GM21825 (cell line): Measurements from ENCODE around the gene NIPAL3.

Source experiments
- ATAC-seq: cut with Tn5 transposase; IDR thresholded peaks from one replicate; pipeline ENCODE4 v1.9.1; 2021; ENCODE audit warnings: mild to moderate bottlenecking, moderate library complexity; ENCODE audit not compliant: unreplicated experiment

The NIPAL3 gene

DNA sequence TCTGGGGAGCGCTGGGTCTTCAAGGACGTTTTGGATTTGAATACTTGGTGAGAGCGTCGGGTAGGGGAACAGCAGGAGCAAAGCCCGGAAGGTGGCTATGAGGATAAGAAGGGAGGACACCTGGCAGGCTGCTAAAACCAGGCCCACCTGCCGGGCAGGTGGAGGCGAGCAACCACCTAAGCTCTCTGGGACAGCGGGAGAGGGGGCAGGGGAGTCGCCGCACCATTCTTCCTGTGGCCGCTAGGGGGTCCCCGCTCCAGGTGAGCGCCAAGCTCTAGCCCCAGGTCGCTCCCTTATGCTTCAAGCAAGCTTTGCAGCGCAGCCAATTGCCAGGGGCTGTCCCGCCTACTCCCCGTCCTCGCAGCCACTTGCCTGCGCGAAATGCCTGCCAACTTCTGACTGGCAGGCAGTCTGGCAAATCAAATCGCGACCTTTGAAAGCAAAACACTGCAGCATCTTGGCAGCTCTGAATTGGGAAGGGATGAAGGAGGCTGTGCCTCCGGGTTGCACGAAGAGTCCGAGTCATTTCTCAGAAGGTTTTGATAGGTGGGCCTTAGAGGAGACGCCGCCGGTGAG is at the start of gene NIPAL3:
Gene NIPAL3, plus strand, starts transcription at position 469 of the 576 bp plus-strand sequence. CDS start 3,746 bp downstream, outside the sequence.
- ATAC-seq: peak; percentile 91

DNA sequence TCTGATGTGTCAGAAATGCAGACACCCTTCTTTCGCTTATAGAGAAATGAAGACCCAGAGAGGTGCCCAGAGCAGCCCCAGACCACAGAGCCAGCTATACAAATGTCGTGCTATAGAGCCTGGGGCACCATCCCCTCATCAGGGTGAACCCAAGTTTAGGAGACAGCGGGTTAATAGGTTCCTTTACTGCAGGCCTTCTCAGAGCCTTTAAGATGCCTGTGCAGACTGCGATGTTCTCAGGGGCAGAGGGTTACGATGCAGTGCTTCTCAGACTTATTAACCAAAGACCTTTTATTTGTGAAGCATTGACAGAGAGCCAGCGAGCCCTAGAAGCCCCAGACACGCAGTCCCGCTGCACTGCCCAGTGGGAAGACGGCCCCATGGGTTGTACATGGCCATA is 48.9 kb upstream of the NIPAL3 start:
- ATAC-seq: no peak

DNA sequence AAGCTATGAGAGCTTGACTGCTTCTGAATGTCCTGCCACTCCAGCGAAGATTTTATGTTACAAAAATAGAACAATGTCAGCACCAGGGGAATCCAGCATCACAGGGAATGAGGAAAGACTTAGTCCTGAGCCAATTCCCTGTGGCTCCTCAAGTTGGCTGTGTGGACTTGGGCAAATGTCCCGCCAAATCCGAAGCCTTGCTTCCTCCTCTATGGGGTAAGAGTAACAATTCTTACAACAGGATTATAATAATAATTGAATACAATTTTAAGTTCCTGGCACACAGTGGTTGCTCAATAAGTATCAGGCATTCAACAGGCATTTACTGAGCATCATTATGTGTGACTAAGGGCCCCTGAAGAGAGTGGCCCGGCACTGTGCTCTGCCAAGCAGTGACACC is 46.4 kb upstream of the NIPAL3 start:
- no peak for ATAC-seq

DNA sequence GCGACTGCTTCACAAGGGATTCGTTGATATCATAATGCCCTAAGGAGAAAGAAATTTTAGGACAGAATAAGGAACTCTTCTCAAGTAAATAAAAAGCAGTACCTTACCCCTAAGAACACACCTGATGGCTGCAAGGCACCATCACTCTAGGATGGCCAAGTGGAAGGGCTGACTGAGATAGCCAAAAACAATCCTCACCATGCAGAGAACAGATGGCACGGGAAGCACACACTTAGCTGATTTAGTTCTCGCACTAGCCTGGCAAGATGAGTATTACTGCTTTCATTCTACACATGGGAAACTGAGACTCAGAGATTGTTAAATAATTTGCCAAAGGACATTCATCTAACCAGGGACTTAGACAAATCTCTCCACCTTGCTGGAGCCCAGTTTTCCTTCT is 45.8 kb upstream of the NIPAL3 start:
- no peak for ATAC-seq

DNA sequence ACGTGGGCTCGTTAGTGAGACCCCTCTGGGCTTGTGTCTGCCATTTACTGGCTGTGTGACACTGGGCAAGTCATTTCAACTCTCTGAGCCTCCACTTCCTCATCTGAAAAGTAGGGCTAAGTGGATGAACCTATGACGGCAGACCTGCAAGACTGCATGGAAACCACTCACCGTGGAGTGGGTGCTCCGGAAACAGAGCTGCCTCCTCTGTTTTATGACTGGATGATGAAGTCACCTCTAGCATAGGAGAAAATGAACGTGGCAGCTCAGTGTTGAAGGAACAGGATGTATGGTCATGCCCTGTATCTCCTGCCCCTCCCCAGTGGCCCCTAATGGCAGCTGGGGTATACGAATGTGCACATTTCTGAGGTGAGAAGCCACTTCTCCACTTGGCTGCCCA is 42.6 kb upstream of the NIPAL3 start:
- ATAC-seq: no peak

DNA sequence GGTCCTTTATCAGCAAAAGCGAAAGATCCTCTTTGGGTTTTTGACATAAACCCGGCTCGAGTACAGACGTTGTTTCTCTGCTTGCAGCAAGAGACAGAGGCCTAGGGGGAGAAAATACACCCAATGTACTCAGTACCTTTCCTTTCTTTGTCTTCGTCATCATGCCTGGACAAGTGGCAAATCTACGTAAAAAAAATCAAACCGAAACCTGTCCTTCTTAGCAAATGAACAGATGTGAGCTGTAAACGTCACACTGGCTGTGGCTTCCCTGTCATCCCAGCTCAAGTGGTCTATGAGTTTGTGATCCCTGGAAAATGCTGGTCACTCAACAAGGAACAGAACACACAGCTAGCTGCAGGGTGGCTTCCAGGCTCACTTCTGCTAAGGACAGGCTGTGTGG is 41.9 kb upstream of the NIPAL3 start:
- no peak for ATAC-seq

DNA sequence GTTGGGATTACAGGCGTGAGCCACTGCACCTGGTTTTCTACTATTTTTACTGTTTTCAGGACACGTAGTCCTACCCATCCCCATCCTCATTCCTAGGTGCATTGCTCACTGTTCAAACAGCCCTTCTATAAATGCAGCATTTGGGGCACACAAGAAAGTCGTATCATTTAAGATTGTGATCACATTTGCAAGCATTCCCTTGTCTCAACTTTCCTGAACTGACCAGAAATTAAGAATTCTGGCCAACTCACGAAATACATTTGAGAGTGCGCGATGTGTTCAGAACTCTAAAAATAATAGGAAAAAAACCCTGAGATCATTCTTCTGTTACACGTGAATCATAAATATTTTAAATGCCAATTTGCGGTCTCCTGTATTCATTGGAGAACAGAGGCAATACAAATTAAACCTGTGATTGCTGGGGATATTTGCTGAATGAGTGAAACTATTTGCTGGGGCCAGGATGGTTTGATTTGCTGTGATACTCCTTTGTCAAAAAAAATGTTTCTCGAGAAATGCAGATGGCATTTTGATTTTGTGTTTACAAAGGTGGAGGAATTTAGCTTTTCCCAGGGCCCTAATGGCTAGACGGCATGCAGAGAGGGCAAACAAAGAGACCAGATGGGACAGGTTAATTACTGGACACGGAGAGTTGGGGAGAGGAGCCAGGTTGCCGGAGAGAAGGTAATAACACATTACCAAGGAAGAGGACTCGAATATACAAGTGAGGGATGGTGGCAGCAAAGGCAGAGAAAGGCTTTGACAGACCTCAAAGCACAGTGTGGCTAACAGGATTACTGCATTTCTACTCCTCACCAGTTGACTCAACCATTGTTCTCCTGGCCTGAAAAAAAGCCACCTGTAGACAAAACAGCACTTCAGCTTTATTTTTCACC is 40.5 kb upstream of the NIPAL3 start:
- no peak for ATAC-seq

DNA sequence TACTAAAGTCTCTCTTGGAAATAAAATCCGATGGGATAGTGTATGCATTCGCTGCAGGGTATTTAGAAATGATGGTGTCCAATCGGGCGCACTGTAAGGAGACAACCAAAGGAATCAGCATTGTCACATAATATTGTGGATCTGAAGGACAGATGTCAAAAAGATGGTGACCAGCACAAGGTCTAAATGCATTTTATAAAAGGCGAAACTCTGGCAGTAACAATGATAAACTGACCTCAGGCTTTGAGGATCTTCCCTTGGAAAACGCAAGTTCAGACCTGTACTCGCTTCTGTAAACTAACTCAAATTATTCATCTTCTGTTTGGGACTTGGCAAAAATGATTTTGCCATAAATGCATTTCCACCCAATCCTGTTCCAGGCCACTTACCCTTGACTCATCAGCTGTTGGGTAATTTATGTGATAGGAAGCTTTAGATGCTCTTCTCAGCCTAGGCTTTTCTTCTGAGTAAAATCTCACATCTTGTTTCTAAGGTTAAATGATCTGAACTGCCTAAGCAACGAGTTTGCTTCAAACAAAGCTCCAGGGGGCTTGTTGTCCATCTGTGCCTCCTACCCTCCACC is 35.8 kb upstream of the NIPAL3 start:
- no peak for ATAC-seq

DNA sequence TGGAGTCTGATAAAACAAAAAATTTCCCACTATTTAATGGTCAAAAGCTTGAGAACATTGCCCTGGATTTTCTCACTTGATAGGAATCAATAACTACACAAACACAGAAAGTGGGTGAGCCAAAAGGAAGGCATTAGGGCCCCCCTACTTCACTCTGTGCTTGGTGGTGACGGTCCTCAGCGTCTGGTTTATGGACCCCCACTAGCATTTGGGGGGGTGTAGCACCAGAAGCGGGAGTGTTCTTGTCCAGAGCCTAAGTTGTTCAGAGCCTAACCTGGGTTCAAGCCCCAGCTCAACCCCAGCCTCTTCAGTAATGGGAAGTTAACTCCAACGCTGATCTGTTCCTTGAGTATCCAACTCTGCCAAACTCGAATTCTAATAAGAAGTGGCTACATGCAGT is 35.1 kb upstream of the NIPAL3 start:
- no peak for ATAC-seq

DNA sequence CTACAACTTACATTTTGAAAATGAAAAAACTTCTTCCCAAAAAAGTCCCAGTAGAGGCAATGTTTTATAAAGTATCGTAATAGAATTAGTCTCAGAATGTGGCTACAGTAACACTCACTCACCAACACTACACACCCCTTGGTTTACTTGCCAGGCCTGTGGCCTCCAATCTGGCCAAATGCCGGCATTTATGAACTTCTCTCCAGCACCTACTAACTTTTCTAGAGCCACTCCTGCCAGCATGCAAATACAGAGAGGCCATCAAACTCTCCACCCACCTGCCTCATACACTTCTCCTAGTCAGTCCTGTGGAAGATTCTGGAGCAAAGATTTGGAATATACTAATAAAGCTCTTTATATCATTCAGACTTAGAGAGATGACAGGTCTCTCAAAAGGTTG is 34.3 kb upstream of the NIPAL3 start:
- ATAC-seq: no peak

DNA sequence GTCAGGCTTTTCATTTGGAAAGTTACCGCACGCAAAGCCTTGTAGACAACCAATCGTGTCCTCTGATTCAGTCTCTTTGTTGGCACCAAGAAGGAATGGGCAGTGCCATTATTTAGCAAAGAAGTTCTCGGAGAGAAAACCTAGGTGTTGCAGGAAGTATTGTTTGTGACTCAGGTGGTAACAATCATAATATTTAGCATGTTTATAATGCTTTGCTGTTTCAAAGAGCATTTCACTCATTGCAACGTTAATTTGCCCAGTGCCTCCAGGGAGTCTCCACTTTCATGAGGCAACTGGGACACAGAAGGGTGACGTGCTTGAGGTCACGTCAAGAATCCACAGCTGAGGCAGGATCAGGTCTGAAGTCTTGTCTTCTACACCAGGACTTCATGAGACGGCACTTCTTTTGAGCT is 33.4 kb upstream of the NIPAL3 start:
- no peak for ATAC-seq

DNA sequence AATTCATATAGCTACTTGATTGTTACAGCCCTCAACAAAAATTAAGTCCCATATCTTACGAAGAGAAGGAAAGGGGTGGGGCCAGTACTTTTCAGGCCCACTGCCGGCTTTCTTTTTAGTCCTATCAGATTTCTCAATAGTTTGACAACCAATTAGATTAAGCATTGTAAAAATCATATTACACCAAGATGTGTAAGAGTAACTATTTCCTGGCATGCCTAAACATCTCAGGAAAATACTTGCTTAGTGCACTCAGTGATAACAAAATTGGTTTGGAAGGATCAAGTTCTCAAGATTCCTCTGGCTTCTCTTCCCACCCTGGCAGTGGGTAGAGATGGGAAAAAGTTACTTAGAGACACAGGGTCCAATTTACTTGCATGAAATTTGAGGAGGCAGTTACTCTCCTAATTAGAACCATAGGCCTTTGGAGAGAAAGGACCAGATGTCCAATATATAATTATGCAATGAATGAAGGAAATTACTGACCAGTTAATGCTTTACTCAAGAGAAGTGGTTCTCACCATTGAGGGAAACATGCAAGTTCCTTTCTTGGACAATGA is 32.1 kb upstream of the NIPAL3 start:
- ATAC-seq: no peak

DNA sequence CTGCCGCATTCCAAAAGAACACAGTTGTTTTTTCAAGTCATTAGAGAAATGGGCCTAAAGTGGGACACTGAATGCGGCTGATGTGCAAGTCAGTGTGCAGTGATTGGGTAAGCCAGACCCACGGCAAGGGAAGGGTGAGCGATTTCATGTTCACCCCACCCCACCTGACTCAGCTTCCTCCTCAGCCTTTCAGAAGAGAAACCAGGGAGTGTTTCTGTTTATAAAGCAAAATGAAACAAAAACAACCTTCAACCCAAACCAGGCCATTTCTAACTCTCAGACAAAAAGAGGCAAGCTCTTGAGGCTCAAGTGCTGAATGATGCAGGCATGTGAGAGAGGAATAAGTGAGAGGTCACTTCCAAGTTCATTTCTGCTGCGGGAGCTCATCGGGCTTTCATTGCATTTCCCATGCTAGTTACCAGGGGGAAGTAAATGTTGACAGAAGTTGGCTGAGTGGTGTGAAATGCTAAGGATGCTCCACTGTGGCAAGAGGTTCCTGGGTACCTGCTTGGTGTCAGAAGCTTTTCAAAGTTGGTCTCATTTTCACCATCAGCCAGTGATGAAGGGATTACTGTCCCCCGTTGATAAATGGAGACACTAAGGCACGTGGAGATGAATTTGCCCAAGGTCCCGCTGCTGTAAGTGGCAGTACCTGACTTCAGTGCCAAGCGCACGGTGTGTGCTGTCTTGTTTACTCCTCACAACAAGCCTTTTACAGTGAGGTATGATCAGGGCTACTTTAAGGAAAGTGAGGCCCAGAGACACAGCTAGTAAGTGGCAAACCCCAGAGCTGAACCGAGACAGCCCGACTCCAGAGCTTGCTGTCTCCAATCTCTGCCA is 31.1 kb upstream of the NIPAL3 start:
- ATAC-seq: peak; percentile 59

DNA sequence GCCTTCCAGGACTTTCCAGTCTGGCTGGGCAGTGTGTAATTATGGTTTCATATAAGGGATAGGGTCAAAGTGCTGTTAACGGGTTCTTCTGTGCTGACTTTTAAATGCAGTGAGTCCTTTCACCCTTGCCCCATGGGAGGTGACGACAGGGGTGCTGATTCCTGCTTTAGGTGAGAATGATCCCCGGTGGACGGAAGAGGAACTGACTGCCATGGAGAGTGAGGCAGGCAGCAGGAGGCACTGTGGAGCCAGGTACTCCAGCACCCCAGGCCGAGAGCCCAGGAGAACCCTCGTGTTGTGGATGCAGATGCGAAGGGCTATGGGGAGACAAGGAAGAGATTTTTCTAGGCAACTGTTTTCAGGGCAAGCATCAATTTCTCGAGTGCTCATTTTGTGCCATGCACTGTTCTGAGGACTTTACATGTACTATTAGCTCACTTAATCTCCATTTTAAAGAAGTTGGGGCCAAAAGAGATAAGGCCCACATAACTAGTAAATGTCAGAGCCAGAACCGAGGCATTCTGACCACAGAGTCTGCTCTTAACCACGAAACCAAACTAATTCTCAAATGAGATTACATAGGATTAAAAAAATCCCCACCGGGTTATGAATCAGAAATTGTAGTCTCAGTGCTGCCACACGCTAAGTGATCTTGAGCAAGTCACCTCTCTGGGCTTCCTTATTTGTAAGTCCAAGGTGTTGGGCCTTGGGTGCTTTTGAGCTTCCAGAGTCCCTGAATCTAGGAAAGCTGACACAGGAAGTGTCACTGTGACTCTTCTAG is 30.3 kb upstream of the NIPAL3 start:
- no peak for ATAC-seq

DNA sequence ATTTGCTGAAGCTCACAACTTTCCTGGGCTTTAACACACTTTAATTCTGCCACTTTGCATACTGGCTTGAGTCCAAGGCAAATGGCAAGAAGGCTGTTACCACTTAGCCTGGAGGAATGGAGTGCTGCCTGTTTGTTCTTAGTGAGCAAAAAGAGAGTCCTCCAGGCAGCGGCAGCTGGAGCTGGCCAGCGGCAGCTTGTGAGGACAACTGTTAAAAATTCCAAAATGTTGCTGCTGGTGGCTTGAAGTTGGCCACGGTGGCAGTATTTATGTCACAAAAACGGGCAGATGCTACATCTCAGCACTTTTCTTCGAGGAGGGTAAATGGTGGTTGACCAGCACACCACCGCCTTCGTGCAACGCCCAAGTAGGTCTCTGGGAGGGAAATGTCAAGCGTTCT is 29.4 kb upstream of the NIPAL3 start:
- no peak for ATAC-seq

DNA sequence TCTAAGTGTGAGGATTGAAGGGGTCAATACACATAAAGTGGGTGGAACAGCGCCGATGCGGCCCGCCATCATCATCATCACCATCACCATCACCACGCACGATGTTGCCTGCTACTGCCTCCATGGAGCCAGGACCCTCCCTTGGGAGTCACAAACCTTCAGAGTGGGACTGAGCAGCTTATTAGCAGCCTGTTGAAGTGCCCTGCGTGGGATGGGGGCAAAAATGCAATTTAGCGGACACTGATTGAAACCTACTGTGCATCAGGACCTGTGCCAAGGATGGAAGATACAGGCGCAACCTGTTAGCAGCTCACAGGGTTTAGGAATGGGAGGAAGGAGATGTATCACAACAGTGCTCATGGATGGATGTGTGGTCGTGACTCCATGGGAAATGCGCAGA is 28.7 kb upstream of the NIPAL3 start:
- ATAC-seq: no peak

DNA sequence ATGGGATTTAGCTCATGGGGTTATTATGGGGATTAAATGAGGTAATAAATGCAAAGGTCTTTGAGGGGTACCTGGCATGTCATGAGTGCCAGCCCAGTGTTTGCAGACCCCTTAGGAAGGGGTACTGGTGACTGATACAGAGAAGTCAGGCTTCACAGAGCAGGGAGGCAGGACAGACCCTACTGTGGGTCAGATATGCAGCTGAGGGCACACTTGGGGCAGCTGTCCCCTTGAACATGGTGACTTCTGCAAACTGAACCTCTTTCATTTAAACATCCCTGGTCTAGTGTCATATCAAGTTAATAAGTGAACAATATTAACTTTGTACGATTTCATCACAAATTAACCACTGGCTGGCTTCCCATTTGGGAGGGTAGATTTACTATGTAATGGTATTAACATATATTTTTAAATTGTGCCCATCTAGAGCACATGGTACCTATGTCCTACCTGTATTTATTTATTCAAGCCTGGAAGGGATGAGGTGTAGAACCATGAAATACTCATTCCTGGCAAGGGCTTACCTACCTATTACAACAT is 27.9 kb upstream of the NIPAL3 start:
- ATAC-seq: no peak

DNA sequence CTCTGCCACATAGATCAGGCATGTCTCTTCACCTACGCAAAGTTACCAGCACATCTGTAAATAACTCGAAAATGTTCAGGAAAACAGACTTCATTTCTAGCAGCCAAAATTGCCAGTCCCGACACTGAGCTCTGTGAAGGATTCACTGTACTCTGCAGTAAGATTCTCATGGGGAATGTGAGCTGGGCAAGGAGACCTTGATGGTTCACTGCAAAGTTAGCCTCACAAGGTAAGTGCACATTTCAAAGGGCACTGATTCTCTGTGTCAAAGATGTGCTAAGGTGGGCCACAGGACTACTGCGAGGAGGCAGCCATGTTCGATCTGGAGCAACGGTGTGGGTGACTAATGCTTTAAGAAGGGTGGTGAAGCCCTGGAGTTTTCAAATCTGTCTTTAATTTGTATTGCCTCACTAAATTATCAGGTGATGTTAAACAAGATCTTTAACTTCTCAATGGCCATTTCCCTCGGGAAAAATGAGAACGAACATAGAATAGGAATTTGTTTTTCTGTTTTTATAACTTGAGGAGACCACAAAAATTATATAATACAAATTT is 27.2 kb upstream of the NIPAL3 start:
- ATAC-seq: no peak

DNA sequence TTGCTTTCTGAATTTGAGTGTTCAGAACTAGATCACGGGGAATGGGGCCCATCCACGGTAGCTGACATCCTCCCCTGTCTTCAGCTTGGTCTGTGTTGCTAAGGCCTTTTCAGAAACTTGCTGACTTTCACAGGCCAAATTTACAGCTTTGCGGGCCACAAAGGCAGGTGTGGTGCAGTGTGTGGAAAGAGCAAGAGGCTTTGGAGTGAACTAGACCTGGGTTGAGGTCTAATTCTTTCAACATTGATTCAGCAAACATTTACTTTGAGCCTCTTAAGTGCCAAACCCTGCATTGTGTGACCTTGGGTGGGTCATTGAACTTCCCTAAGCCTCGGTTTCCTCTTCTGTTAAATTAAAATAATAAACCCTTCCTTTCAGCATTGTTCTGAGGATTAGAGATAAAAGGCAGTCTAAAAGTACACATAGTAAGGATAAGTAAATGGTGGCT is 26.3 kb upstream of the NIPAL3 start:
- ATAC-seq: no peak
